Panc1 (cell line): ENCODE data around the gene ANAPC1.
"Not testable (repeated sequence)": the region's sequence is repeated elsewhere in the genome, so short reads cannot be mapped to it uniquely, and the experiment has no call there.

Source experiments
- CTCF ChIP-seq: fragments of 450-650 bp; IDR thresholded peaks from 2 replicates; pipeline ENCODE4 v1.5.1; 2017; ENCODE audit warnings: mild to moderate bottlenecking
- POLR2AphosphoS5 ChIP-seq: IDR thresholded peaks from 2 replicates; pipeline ENCODE4 v1.6.1; 2012; ENCODE audit warnings: mild to moderate bottlenecking, low read depth, low read length, moderate library complexity
- REST ChIP-seq, 2 experiments: IDR thresholded peaks; 2 replicates each; pipeline ENCODE4 v1.6.1; 2011 to 2012; ENCODE audit warnings: low read depth in 2 of 2, control low read depth in 1 of 2, low read length in 1 of 2, mild to moderate bottlenecking in 1 of 2, moderate library complexity in 1 of 2; ENCODE audit not compliant: insufficient read depth in 1 of 2

GRCh38 chr2:111860005-111860404 is 24.0 kb downstream of the ANAPC1 start:
- not testable (repeated sequence) for TF ChIP-seq POLR2AphosphoS5; CTCF; REST (IDR thresholded peaks at IDR 0.05; ENCODE audit: insufficient read depth in 1 of 2, low read depth in 2 of 2, low read length in 1 of 2)
